OCI-LY7 (cell line): ENCODE results near the gene PIM3. TPM values are rescaled to one million over a fixed set of nuclear protein-coding genes. Genes with fewer than 3 reads are reported as not detected.

Experiments
- BruUV-seq: library from RNA; stranded (reverse); fragments of 400-500 nt; replicated peaks from 2 replicates; lab custom pipeline; 2021; lab: Mats Ljungman, UMichigan
- CTCF ChIA-PET: fragments of 300-600 bp; sonication (Branson Sonifier 250); formaldehyde crosslinking; loops from one replicate; lab custom pipeline; 2022; ENCODE audit warnings: antibody characterized with exemption; ENCODE audit not compliant: unreplicated experiment; lab: Charles Lee
- POLR2A ChIA-PET: fragments of 300-600 bp; sonication (Branson Sonifier 250); formaldehyde crosslinking; loops from one replicate; lab custom pipeline; 2022; ENCODE audit warnings: antibody characterized with exemption; lab: Charles Lee
- DNase-seq: peaks from one replicate; pipeline ENCODE4 v3.0.0-alpha.2; 2015; ENCODE audit warnings: low spot score
- H2AFZ ChIP-seq: fragments of 200-600 bp; sonication (generic), shearing (Covaris generic); 2 replicates; pipeline ENCODE4 v1.6.1; 2014; ENCODE audit warnings: mild to moderate bottlenecking, antibody characterized with exemption, low read length, moderate library complexity
- H3K27ac ChIP-seq: fragments of 200-600 bp; sonication (generic); 2 replicates; pipeline ENCODE4 v1.5.1; 2014; ENCODE audit warnings: mixed run types, low read depth, mild to moderate bottlenecking, moderate library complexity, low read length, inconsistent platforms; ENCODE audit not compliant: poor library complexity, severe bottlenecking
- H3K36me3 ChIP-seq: fragments of 200-600 bp; sonication (generic); 2 replicates; pipeline ENCODE4 v1.6.1; 2014; ENCODE audit warnings: mild to moderate bottlenecking, antibody characterized with exemption, low read length, moderate library complexity, mixed read lengths; ENCODE audit not compliant: insufficient read depth
- H3K4me1 ChIP-seq: fragments of 200-600 bp; sonication (generic); 2 replicates; pipeline ENCODE4 v1.5.1; 2014; ENCODE audit warnings: mild to moderate bottlenecking, low read length; ENCODE audit not compliant: insufficient read depth, poor library complexity, severe bottlenecking
- H3K4me2 ChIP-seq: fragments of 200-600 bp; sonication (generic); 2 replicates; pipeline ENCODE4 v1.6.1; 2014; ENCODE audit warnings: mild to moderate bottlenecking, low read length
- H3K4me3 ChIP-seq: fragments of 200-600 bp; sonication (generic); 2 replicates; pipeline ENCODE4 v1.5.1; 2014; ENCODE audit warnings: mild to moderate bottlenecking, low read depth, low read length; ENCODE audit not compliant: poor library complexity, severe bottlenecking
- H3K79me2 ChIP-seq: fragments of 200-600 bp; sonication (generic); 2 replicates; pipeline ENCODE4 v1.6.1; 2016; ENCODE audit warnings: low read depth, mild to moderate bottlenecking, low read length, moderate library complexity, mixed read lengths; ENCODE audit not compliant: insufficient read depth
- H3K9me2 ChIP-seq: fragments of 200-600 bp; sonication (generic); 2 replicates; pipeline ENCODE4 v1.6.1; 2016; ENCODE audit warnings: mild to moderate bottlenecking, low read length, mixed read lengths; ENCODE audit not compliant: insufficient read depth
- H3K9me3 ChIP-seq: fragments of 200-600 bp; sonication (generic); 2 replicates; pipeline ENCODE4 v1.6.1; 2014; ENCODE audit warnings: mild to moderate bottlenecking, mixed run types, low read length, mixed read lengths
- H4K20me1 ChIP-seq: fragments of 200-600 bp; sonication (generic); 2 replicates; pipeline ENCODE4 v1.6.1; 2014; ENCODE audit warnings: mild to moderate bottlenecking, antibody characterized with exemption, low read length, moderate library complexity, mixed read lengths; ENCODE audit not compliant: insufficient read depth
- CTCF ChIP-seq: fragments of 200-600 bp; sonication (generic); conservative IDR thresholded peaks from 2 replicates; pipeline ENCODE4 v1.5.1; 2014; ENCODE audit warnings: mild to moderate bottlenecking, antibody characterized with exemption, low read length, moderate library complexity, mixed read lengths
- EZH2phosphoT487 ChIP-seq: fragments of 200-600 bp; sonication (generic); IDR thresholded peaks from 2 replicates; pipeline ENCODE4 v1.6.1; 2018; ENCODE audit warnings: low read depth, borderline replicate concordance, mild to moderate bottlenecking, mixed run types, antibody characterized with exemption, low read length, moderate library complexity, mixed read lengths
- intact Hi-C: fragments of 100-400 bp; cut with micrococcal nuclease; formaldehyde crosslinking; loops from one replicate; pipeline ENCODE4 v1.10.0; 2022; ENCODE audit not compliant: unreplicated experiment
- total RNA-seq, 2 experiments: library from RNA; depleted of rRNA in 1 of 2; stranded (reverse); fragments of >200 nt in 1 of 2; shearing (Covaris generic) in 1 of 2; gene quantifications; 2 replicates each; pipeline ENCODE4 v1.2.3, GENCODE V29; 2014 to 2022

The PIM3 gene
- total RNA-seq, 2 experiments from 2014 or later, result 60.5 to 81.7 TPM

DNA sequence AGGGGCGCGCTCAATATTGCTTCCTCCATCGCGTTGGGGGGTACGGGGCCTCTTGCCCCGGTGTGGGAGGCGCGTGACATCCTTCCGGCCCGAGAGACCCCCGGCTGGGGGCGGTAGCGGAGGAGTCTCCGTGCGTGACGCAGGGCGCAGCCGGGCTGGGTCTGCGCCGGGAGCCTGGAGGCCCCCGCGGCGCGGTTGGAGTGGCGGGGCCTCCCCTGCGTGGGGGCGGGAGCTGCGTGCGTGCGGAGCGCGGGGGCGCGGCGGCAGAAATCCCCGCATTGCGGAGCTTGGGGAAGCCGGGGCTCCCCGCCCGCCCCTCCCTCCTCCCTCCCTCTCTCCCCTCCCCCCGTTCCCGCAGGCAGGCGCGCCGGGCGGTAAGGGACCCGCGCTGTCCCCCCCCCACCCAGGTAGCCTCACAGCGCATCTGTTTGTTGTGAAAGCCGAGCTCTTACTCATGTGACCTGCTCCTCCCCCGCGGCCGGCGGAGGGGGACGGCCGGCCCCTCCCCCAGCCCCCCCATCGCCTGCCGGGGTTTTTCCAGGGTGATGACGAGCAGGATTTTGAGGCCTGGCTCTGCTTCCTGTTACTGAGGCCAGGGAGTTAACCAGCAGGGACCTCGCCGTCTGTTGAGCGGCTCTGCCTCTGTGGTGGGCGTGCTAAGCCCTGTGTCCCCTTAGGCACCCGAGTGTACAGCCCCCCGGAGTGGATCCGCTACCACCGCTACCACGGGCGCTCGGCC lies 1.6 kb downstream of the PIM3 start:
- intact Hi-C loops, result no loop called here
- POLR2A ChIA-PET, result no interaction called here
- DNase-seq, result peak; percentile 61
- Histone ChIP-seq H3K9me3 (no peaks in the 10 kb centered on the region), H3K27ac (peak overlapping the region; percentile 66), H3K4me2 (peak overlapping the region; percentile 76), H3K79me2 (peaks cover 32% of the 10 kb centered on the region; the same call in 1 of the 2 replicates), H2AFZ (no peak overlapping the region), H3K4me3 (peak overlapping the region; percentile 98), H3K4me1 (peaks cover 51% of the 10 kb centered on the region), H3K36me3 (peaks cover 45% of the 10 kb centered on the region), H3K9me2 (no peaks in the 10 kb centered on the region), H4K20me1 (no peaks in the 10 kb centered on the region)
- CTCF ChIA-PET, result no interaction called here
- TF ChIP-seq EZH2phosphoT487, result no peak
- TF ChIP-seq CTCF, result 0 out of 2 replicates have a peak, but pooled peaks have one; percentile 11
- no TSS peak for BruUV-seq

DNA sequence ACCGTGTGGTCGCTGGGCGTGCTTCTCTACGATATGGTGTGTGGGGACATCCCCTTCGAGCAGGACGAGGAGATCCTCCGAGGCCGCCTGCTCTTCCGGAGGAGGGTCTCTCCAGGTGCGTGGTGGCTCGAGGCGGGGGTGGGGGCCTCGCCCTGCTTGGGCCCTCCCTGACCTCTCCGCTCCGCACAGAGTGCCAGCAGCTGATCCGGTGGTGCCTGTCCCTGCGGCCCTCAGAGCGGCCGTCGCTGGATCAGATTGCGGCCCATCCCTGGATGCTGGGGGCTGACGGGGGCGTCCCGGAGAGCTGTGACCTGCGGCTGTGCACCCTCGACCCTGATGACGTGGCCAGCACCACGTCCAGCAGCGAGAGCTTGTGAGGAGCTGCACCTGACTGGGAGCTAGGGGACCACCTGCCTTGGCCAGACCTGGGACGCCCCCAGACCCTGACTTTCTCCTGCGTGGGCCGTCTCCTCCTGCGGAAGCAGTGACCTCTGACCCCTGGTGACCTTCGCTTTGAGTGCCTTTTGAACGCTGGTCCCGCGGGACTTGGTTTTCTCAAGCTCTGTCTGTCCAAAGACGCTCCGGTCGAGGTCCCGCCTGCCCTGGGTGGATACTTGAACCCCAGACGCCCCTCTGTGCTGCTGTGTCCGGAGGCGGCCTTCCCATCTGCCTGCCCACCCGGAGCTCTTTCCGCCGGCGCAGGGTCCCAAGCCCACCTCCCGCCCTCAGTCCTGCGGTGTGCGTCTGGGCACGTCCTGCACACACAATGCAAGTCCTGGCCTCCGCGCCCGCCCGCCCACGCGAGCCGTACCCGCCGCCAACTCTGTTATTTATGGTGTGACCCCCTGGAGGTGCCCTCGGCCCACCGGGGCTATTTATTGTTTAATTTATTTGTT lies 2.4 kb downstream of the PIM3 start:
- Histone ChIP-seq H3K9me3 (no peaks in the 10 kb centered on the region), H3K4me3 (peak overlapping the region; percentile 98), H4K20me1 (0 out of 2 replicates have a peak, but pooled peaks cover 4% of the 10 kb centered on the region), H2AFZ (no peak overlapping the region), H3K27ac (peak overlapping the region; percentile 66), H3K36me3 (peaks cover 45% of the 10 kb centered on the region), H3K79me2 (peaks cover 32% of the 10 kb centered on the region; the same call in 1 of the 2 replicates), H3K4me1 (peaks cover 56% of the 10 kb centered on the region), H3K4me2 (peak overlapping the region; percentile 76), H3K9me2 (no peaks in the 10 kb centered on the region)
- ChIA-PET POLR2A (no interaction called here), CTCF (no interaction called here)
- BruUV-seq, result no TSS peak
- DNase-seq, result no peak
- TF ChIP-seq EZH2phosphoT487 (no peak), CTCF (no peak)
- intact Hi-C loops, result no loop called here
